D721Med (cell line): ENCODE measurements around the gene EEFSEC.

Experiments used
- DNase-seq: peaks from one replicate; pipeline ENCODE4 v3.0.0; 2011; ENCODE audit warnings: low spot score; ENCODE audit not compliant: insufficient read length
- FAIRE-seq: peaks from 2 replicates; lab custom pipeline; 2011; peaks lifted over from hg19 to GRCh38; lab: Jason Lieb, UNC
- CTCF ChIP-seq: IDR thresholded peaks from 2 replicates; pipeline ENCODE4 v1.5.1; 2012; ENCODE audit warnings: mild to moderate bottlenecking, control low read depth; ENCODE audit not compliant: insufficient read depth; ENCODE audit errors: missing control alignments

The EEFSEC gene

DNA sequence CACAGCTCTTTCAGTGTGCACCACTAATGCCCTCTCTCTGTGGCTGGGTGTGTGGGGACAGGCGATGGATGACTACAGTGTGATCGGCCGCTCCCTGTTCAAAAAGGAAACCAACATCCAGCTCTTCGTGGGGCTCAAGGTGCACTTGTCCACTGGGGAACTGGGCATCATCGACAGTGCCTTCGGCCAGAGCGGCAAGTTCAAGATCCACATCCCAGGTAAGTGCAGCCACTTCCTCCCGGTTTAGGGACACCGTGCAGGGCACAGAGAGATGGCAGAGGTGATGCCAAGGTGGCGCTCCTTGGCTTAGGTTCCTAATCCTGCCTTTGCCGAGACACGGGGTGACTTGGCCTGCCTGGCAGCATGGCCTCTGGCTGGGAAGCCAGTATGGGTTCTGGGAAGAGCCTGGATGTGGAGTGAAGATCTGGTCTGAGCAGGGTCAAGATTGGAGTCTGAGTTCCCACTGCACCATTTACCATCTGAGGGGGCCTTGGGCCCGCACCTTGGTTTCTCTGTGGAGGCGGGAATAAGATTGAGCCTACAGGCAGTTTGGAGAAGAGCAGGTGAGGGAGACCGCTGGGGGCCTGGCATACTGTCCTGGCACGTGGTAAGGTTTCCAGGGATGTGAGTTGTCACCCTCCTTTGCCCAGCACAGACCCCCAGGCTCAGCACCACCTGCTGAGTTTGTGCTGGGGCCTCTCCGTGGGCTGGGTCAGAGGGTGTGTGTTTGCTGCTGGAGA is 205.0 kb downstream of the EEFSEC start:
- no peak for DNase-seq
- FAIRE-seq = no peak
- TF ChIP-seq CTCF = no peak

DNA sequence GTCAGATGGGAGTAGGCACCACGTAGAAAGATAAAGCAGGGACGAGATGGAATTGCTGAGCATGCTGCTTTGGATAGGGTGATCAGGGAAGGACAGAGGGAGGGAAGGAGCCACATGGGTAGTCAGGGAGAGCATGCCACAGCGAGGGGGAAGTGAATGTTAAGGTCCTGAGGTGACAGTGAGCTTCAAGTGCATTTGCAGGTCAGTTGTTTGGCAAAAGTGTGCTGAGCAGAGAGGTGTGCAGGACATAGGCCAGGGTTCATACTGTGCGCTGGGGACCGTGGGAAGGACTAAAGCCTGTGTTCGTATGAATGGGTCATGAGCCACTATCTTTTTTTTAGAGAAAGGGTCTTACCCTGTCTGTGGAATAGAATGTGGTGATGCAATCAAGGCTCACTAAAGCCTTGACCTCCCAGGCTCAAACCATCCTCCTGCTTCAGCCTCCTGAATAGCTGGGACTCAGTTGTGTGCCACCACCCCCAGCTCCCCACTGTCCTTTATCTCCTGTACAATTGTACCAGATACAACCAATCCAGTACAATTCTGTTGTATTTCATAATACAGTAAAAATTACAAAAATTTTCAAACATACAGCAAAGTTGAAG is 205.9 kb downstream of the EEFSEC start:
- TF ChIP-seq CTCF = no peak
- DNase-seq (no peak), FAIRE-seq (no peak)

DNA sequence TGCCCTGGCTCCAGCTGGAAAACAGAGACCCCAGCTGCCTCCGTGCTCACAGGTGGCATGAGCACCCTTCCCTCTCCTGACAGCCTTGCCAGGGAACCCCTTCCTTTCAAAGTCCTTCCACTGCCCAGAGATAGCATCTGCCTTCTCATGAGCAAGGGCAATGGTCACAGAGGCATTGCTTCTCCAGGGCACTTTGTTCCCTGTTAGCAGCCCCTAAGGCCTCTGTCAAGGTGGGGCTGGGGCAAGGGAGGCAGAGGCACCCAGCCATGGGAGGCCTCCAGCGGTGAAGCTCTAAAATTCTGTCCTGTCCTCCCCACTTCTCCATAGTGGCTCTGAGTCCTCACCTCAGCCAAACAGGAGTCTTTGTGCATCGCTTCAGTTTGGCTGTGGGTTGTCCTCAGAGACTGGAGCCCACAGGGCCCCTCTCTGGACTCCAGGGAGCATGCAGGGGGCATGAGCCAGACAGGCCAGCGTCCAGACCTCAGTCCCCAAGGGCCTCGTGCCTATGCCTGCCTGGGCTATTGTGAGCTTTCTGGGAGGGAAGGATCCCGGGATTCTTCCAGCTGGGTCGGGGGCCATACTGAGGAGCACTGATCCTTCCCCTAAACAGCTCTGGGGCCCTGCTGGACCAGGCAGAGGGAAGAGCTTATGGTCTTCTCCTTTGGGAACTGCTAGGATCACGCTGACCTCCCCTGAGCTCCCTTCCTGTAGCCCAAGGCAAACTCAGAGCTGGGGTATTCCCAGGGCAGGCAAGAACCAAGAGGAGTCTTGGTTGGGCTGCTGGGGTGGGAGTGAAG is 206.8 kb downstream of the EEFSEC start:
- TF ChIP-seq CTCF = no peak
- DNase-seq (no peak), FAIRE-seq (no peak)

DNA sequence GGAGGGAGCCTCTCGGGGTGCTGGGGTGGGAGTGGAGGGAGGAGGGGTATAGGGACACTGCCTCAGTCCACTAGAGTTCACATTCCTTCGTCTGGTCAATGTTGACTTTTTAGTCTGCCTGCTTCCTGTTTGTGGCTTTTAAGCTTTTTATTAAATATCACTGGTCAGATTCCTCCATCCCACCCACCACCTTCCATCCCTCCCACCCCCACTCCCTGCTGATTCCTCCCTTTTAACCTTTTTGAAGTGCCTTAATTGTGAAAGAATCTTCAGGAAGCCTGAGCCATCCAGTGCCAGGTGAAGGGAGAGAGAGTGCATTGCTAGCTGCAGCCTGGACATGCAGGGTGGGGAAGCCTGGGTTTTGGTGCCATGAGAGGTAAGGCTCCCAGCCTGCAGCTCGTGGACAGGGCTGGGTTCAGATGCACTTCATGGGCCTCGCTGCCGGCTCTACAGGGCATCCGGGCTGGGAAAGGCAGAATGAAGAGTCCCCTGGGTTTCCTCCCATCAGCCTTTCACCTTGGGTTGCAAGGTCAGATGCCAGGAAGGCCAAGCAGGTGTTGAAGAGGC is 207.5 kb downstream of the EEFSEC start:
- no peak for TF ChIP-seq CTCF
- DNase-seq = no peak
- no peak for FAIRE-seq

- no peak for TF ChIP-seq CTCF
- no peak for DNase-seq
- FAIRE-seq = no peak
These were observed 209.0 kb downstream of the EEFSEC start for GRCh38 chr3:128362026-128362965.

- no peak for TF ChIP-seq CTCF
- FAIRE-seq = no peak
- DNase-seq = no peak
These were observed 211.0 kb downstream of the EEFSEC start for GRCh38 chr3:128364291-128364690.
